Activated CD8-positive, alpha-beta T cell treated with anti-CD3 and anti-CD28 coated beads for 36 hours (primary cell): ENCODE measurements around the gene OLFML3. TPM values are rescaled to one million over a fixed set of nuclear protein-coding genes. Genes with fewer than 3 reads are reported as not detected.

Experiments used
- ATAC-seq: fragments of 200-7000 bp; cut with Tn5 transposase; one replicate; pipeline ENCODE4 v1.10.0; 2021; ENCODE audit warnings: mild to moderate bottlenecking, moderate library complexity
- CTCF ChIA-PET: fragments of 350-600 bp; sonication (Branson Sonifier 250); formaldehyde crosslinking; loops from one replicate; lab custom pipeline; 2021; ENCODE audit warnings: antibody characterized with exemption; lab: Charles Lee
- POLR2A ChIA-PET: fragments of 350-600 bp; sonication (Branson Sonifier 250); formaldehyde crosslinking; loops from one replicate; lab custom pipeline; 2021; ENCODE audit warnings: antibody characterized with exemption; lab: Charles Lee
- DNase-seq: peaks from one replicate; pipeline ENCODE4 v3.0.0-alpha.2; 2020
- H3K27ac Mint-ChIP-seq: one replicate; pipeline ENCODE4 v1.8.0; 2021; ENCODE audit warnings: mild to moderate bottlenecking, mixed read lengths
- H3K27me3 Mint-ChIP-seq: one replicate; pipeline ENCODE4 v1.8.0; 2021; ENCODE audit warnings: mixed read lengths
- H3K36me3 Mint-ChIP-seq: one replicate; pipeline ENCODE4 v1.8.0; 2021; ENCODE audit warnings: low read depth, mixed read lengths
- H3K4me1 Mint-ChIP-seq: one replicate; pipeline ENCODE4 v1.8.0; 2021; ENCODE audit warnings: low read depth, mixed read lengths
- H3K4me3 Mint-ChIP-seq: one replicate; pipeline ENCODE4 v1.8.0; 2021; ENCODE audit warnings: mild to moderate bottlenecking, moderate library complexity, mixed read lengths
- H3K9me3 Mint-ChIP-seq: one replicate; pipeline ENCODE4 v1.8.0; 2021; ENCODE audit warnings: mixed read lengths
- CTCF ChIP-seq: fragments of 200-600 bp; IDR thresholded peaks from one replicate; pipeline ENCODE4 v1.8.0; 2022; ENCODE audit warnings: antibody characterized with exemption, mild to moderate bottlenecking
- intact Hi-C: fragments of 100-400 bp; cut with micrococcal nuclease; formaldehyde crosslinking; loops from one replicate; pipeline ENCODE4 v1.10.0; 2022
- total RNA-seq, 2 experiments: library from RNA; stranded (reverse); gene quantifications; one replicate each; pipeline ENCODE4 v1.2.3, GENCODE V29; 2021

The OLFML3 gene
- total RNA-seq, 2 experiments from 2014 or later: 0.14 to 0.49 TPM

GRCh38 chr1:113972954-113973353, 6.3 kb upstream of the OLFML3 start:
- CTCF ChIA-PET: no interaction called here
- peaks cover 47% of the 10 kb centered on the region for H3K36me3 Mint-ChIP-seq
- no peak for ATAC-seq
- DNase-seq: no peak
- H3K4me1 Mint-ChIP-seq: peaks cover 39% of the 10 kb centered on the region
- no peak overlapping the region for H3K27ac Mint-ChIP-seq
- H3K9me3 Mint-ChIP-seq: no peaks in the 10 kb centered on the region
- H3K27me3 Mint-ChIP-seq: no peaks in the 10 kb centered on the region
- intact Hi-C loops: no loop called here
- no peak overlapping the region for H3K4me3 Mint-ChIP-seq
- no peak for TF ChIP-seq CTCF
- POLR2A ChIA-PET: no interaction called here

GRCh38 chr1:113975211-113975895, 3.9 kb upstream of the OLFML3 start:
- peaks cover 49% of the 10 kb centered on the region for H3K4me1 Mint-ChIP-seq
- no peak for TF ChIP-seq CTCF
- no peaks in the 10 kb centered on the region for H3K27me3 Mint-ChIP-seq
- ChIA-PET POLR2A (no interaction called here), CTCF (interaction anchor here (0.7 to 4.4 kb wide), 6 partner anchors 8 to 372 kb away, joined by 3 to 44 read pairs (median 8); no protein-coding TSS in a partner anchor)
- peak; percentile 80 for ATAC-seq
- no peak overlapping the region for H3K4me3 Mint-ChIP-seq
- H3K9me3 Mint-ChIP-seq: no peaks in the 10 kb centered on the region
- H3K36me3 Mint-ChIP-seq: peaks cover 29% of the 10 kb centered on the region
- H3K27ac Mint-ChIP-seq: peak overlapping the region; percentile 43
- peak; percentile 34 for DNase-seq
- intact Hi-C loops: no loop called here

GRCh38 chr1:113976609-113977278, 2.5 kb upstream of the OLFML3 start:
- H3K4me3 Mint-ChIP-seq: no peak overlapping the region
- no peaks in the 10 kb centered on the region for H3K9me3 Mint-ChIP-seq
- CTCF ChIA-PET: interaction anchor here (0.6 to 4.4 kb wide), 12 partner anchors 12 to 371 kb away, joined by 3 to 44 read pairs (median 4); partner anchors contain the start of gene DCLRE1B
- DNase-seq (no peak), ATAC-seq (no peak)
- H3K4me1 Mint-ChIP-seq: peaks cover 49% of the 10 kb centered on the region
- intact Hi-C loops: no loop called here
- POLR2A ChIA-PET: interaction anchor here (0.6 kb wide), 1 partner anchor 289 kb away, joined by 3 read pairs; no protein-coding TSS in a partner anchor
- H3K27ac Mint-ChIP-seq: no peak overlapping the region
- H3K36me3 Mint-ChIP-seq: peaks cover 25% of the 10 kb centered on the region
- no peaks in the 10 kb centered on the region for H3K27me3 Mint-ChIP-seq
- peak; percentile 35 for TF ChIP-seq CTCF

GRCh38 chr1:113977906-113978305, 1.4 kb upstream of the OLFML3 start:
- no peak overlapping the region for H3K4me3 Mint-ChIP-seq
- peaks cover 46% of the 10 kb centered on the region for H3K4me1 Mint-ChIP-seq
- H3K36me3 Mint-ChIP-seq: peaks cover 15% of the 10 kb centered on the region
- H3K27ac Mint-ChIP-seq: no peak overlapping the region
- ATAC-seq (no peak), DNase-seq (no peak)
- ChIA-PET POLR2A (interaction anchor here (0.7 kb wide), 2 partner anchors 11 to 190 kb away, joined by 3 to 5 read pairs; no protein-coding TSS in a partner anchor), CTCF (interaction anchor here (0.8 to 4.4 kb wide), 12 partner anchors 11 to 835 kb away, joined by 3 to 44 read pairs (median 5); partner anchors contain the start of gene DCLRE1B)
- TF ChIP-seq CTCF: no peak
- intact Hi-C loops: loop anchor here (2.0 kb wide), 1 partner anchor 305 kb away; no protein-coding TSS in a partner anchor
- no peaks in the 10 kb centered on the region for H3K9me3 Mint-ChIP-seq
- no peaks in the 10 kb centered on the region for H3K27me3 Mint-ChIP-seq
